ENCODE data around the gene ALDH16A1.

ALDH16A1 gene

GRCh38 chr19:49488863-49489537 is 36.0 kb downstream of the ALDH16A1 start:
- no peak for DNase-seq (ENCODE audit: low read depth)

DNA sequence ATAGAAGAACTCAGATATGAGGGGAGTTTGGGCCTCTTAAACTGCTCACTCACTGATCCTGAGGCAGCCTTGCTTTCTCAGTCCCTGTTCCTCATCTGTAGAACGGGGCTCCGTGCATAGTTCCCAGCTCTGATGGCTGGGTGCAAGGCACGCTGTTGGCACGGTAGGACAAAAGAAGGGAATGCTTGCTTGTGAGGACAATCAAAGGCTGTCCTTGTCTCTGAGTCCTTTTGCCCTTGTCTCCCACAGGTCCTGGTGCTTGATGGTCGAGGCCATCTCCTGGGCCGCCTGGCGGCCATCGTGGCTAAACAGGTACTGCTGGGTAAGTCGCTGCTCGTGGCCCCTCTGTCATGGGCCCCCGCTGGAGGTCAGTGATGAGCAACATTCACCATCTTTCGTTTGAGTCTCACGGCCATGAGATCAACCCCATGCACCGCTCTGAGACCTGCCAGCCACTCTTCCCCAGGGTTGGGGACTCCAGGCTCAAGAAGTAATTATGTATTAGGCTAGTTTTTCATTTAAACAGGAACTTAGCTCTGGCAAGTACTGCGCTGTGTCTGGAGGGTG is 36.7 kb downstream of the ALDH16A1 start:
- no peak for DNase-seq (ENCODE audit: low read depth)

DNA sequence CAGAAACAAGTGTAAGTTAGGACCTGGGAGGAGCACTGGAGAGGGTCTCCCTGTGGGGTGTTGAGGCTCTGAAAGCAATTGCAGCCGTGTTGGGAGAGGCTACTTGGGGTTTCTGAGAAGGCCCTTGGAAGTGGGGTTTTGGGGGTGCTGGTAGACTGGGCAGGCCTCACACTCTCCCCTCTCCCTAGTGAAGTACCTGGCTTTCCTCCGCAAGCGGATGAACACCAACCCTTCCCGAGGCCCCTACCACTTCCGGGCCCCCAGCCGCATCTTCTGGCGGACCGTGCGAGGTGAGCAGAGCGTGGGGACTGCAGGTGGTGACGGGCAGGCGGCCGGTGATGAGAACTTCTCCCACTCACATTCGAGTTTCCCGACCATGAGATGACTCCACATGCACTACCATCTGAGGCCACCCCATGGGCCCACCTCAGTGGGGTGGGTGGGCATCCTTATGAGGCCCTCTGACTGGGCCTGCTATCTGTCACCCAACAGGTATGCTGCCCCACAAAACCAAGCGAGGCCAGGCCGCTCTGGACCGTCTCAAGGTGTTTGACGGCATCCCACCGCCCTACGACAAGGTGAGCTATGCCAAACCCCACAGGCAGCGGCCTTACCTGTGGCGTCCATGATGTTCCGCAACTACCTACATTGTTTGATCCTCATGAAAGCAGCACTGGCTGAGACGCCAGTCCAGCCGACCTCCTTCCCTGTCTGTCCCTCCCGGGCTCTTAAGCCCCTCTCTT is 37.4 kb downstream of the ALDH16A1 start:
- no peak for DNase-seq (ENCODE audit: low read depth)

DNA sequence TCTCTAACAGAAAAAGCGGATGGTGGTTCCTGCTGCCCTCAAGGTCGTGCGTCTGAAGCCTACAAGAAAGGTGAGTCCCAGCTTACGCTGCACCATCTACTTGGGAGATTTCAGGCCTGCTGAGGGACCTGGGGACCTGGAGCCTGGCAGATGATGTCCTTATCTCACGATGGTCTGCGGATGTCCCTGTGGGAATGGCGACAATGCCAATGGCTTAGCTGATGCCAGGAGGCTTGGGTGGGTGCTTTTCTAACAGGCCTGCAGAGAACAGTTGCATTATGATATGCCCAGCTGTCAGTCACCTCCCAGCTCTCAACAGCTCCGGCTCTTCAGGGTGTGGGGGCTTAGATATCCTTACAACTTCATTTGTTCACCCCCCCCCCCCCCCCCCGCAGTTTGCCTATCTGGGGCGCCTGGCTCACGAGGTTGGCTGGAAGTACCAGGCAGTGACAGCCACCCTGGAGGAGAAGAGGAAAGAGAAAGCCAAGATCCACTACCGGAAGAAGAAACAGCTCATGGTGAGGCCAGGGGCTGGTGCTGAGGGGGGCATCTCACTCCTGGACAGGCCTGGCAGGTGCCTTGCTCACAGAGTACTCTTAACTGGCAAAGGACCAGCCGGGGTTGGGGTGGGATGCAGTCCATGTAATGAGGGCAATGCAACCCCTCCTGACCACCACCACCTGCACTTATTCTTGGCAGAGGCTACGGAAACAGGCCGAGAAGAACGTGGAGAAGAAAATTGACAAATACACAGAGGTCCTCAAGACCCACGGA is 38.2 kb downstream of the ALDH16A1 start:
- no peak for DNase-seq (ENCODE audit: low read depth)

DNA sequence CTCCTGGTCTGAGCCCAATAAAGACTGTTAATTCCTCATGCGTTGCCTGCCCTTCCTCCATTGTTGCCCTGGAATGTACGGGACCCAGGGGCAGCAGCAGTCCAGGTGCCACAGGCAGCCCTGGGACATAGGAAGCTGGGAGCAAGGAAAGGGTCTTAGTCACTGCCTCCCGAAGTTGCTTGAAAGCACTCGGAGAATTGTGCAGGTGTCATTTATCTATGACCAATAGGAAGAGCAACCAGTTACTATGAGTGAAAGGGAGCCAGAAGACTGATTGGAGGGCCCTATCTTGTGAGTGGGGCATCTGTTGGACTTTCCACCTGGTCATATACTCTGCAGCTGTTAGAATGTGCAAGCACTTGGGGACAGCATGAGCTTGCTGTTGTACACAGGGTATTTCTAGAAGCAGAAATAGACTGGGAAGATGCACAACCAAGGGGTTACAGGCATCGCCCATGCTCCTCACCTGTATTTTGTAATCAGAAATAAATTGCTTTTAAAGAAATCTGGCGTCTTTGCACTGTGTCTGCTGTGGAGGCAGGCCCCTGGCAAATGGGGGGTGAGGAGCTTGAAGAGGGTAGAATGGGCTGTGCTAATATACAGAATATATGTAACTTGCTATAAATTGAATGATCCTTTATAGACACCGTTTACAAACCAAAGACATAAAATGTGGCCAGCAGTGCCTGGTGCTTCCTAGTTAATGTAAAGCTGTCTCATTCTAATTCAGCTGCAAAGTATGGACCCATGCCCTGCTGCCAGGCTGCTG is 39.0 kb downstream of the ALDH16A1 start:
- DNase-seq (ENCODE audit: low read depth), result no peak

DNA sequence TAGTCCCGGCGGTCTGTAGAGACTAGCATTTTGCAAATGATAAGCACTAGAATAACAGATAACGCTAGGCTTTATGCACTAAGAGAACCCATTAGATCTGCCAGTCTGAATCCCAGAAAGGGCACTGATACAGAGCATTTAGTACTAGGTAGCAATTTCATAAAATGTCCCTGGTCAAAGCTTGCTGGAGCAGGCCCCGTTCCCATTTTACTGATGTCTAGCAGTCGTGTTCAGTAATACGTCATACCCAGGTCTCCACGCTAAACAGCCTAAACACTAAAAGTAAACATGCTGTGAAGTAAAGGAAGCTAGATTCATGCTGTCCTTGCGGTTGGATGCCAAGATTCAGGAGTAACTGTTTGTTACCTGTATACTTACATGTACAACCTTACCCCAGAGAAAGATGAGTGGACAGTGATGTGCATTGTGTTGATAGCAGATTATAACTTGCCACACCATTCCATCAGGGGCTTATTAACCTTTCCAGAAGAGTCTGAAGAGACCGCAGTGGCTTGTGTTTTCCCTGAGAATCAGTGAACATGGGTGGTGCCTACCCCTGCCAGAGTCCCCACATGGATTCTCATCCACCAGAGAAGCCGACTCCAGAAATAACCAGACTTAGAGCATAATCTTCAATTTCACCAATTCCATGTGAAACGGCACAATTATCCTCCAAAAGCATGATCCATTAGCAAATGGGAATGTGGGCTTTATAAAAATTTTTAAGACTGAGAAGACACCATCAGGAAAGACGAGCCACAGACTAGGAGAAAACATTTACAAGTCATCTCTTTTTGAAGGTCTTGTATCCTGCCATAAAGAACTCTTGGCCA is 39.8 kb downstream of the ALDH16A1 start:
- DNase-seq (ENCODE audit: low read depth), result no peak

GRCh38 chr19:49496574-49497008 is 43.6 kb downstream of the ALDH16A1 start:
- no peak for DNase-seq (ENCODE audit: low read depth)

- peak; percentile 40 for DNase-seq (ENCODE audit: low read depth)
Observed at GRCh38 chr19:49497047-49497788, 44.2 kb downstream of the ALDH16A1 start.

DNA sequence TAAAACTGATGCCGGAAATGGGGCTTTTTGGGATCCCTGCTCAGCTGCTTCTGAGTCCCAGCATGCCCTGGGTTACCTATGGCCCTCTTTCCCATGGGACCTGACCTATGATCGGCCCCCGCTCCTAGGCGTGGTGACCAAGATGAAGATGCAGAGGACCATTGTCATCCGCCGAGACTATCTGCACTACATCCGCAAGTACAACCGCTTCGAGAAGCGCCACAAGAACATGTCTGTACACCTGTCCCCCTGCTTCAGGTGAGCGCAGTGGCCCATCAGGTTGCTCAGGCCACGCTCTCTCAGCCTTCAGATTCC is 44.7 kb downstream of the ALDH16A1 start:
- DNase-seq (ENCODE audit: low read depth), result no peak

DNA sequence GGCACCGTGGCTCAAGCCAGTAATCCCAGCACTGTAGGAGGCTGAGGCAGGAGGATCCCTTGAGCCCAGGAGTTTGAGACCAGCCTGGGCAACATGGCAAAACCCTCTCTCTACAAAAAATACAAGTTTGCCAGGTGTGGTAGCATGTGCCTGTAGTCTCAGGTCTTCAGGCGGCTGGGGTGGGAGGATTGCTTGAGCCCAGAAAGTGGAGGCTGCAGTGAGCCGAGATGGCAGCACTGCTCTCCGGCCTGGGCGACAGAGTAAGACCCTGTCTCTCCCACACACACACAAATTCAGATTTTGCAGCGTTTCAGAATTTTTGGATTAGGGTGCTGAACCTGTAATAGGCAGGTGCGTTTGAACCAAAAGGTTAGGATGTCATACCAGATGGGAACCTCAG is 45.5 kb downstream of the ALDH16A1 start:
- no peak for DNase-seq (ENCODE audit: low read depth)

DNA sequence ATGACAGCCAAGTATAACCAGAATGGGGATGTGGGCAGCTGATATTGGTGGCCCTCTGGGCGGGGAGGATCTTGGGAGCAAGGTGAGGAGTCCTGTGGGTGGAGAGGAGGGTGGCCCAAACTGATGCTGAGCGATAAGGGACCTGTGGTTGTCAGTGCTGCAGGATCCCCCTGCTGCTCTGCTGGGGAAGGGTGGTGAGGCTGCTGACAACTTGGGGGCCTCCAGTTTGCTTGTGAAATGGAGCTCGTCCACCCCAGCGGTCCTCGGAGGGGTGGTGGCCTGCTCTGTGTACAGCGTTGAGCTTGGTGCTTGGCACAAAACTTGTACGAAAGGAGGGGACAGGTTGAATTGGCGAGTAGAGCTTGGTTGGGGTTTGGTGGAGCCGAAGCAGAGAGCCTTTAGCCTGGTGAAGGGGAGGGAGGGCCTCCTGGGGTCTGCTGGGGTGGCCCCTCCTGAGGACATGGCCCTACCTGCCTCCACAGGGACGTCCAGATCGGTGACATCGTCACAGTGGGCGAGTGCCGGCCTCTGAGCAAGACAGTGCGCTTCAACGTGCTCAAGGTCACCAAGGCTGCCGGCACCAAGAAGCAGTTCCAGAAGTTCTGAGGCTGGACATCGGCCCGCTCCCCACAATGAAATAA is 46.1 kb downstream of the ALDH16A1 start:
- DNase-seq (ENCODE audit: low read depth), result no peak

- DNase-seq (ENCODE audit: low read depth), result peak; percentile 78
Observed at GRCh38 chr19:49502866-49503581, 50.0 kb downstream of the ALDH16A1 start.

DNA sequence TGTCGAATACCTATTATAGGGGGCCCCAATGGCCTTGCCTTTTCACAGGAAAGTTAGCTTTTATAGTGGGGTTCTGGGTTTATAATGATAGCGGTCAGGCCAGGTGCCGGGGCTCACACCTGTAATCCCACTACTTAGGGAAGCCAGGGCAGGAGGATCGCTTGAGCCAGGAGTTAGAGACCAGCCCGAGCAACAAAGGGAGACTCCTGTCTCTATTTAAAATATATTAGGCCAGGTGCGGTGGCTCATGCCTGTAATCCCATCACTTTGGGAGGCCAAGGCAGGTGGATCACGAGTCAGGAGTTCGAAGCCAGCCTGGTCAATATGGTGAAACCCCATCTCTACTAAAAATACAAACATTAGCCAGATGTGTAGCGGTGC is 50.5 kb downstream of the ALDH16A1 start:
- DNase-seq (ENCODE audit: low read depth), result no peak

DNA sequence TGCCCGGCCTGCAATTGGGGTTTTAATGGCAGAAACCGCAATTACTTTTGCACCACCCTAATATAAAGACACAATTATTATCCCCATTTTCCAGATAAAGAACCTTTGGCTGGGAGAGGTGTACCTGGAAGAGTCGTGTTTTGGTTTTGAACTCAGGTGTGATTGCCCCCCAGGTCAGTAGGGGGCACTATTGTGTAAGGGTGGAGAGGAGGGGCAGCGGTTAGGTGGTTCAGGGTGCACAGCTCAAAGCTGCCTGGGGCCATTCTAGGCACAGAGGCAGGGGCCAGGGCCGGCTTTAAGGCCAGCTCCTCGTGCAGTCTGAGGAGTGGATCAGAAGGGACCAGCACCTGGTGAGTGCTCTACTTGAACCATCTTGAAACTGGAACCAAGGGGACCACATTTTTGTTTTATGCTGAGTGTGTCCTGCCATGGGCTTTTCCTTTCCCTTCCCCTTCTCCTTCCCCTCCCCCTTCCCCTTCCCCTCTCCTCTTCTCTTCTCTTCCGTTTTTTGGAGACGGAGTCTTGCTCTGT is 53.6 kb downstream of the ALDH16A1 start:
- no peak for DNase-seq (ENCODE audit: low read depth)

DNA sequence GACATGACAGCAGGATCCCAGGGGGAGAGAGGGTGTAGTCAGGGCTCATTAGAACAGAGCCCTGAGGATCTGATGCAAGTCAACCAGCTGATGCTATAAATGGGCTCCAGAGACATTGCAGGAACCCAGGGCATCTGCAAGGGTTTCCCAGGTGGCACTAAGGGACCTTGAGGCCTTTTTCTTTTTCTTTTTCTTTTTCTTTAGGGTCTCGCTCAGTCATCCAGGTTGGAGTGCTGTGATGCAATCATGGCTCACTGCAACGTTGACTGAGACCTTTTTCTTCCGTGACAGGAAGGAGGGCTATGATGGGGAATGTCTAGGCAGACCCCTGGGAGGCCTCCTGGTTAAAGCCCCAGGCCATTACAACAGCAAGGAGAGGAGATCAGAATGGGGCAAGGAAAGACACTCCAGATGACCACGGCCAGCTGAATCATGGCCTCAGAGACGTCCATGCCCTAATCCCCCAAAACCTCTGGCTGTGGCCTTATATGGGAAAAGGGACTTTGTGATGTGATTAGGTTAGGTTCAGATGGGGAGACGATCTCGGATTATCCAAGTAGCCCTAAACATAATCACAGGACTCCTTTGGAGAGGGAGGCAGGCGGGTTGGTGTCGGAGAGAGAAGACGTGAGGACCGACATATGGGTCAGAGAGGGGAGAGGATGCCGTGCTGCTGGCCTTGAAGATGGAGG is 54.9 kb downstream of the ALDH16A1 start:
- DNase-seq (ENCODE audit: low read depth), result no peak

- DNase-seq (ENCODE audit: low read depth), result no peak
Observed at GRCh38 chr19:49512970-49513745, 60.1 kb downstream of the ALDH16A1 start.

DNA sequence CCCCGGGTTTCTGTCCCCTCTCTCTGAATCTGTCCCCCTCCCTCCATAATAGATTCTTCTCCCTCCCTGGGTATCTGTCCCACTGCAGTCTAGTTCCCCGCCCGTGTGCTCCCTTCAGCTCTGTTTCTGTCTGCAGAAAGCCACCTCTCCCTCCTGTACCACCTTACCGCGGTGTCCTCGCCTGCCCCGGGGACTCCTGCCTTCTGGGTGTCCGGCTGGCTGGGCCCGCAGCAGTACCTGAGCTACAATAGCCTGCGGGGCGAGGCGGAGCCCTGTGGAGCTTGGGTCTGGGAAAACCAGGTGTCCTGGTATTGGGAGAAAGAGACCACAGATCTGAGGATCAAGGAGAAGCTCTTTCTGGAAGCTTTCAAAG is 60.7 kb downstream of the ALDH16A1 start:
- DNase-seq (ENCODE audit: low read depth), result no peak

- DNase-seq (ENCODE audit: low read depth), result no peak
Observed at GRCh38 chr19:49514151-49514550, 61.1 kb downstream of the ALDH16A1 start.
